Mammary epithelial cell (primary cell): ENCODE measurements around the gene LYST.

ENCODE experiments used
- CTCF ChIP-seq, 2 donors: IDR thresholded peaks in 1 of 2; conservative IDR thresholded peaks in 1 of 2; 2 replicates each; pipeline ENCODE4 v1.5.1; 2011 to 2012; ENCODE audit warnings: inconsistent platforms in 2 of 2, low read length in 2 of 2, mild to moderate bottlenecking in 2 of 2, control low read depth in 1 of 2, low read depth in 1 of 2; ENCODE audit not compliant: insufficient read depth in 1 of 2; ENCODE audit errors: extremely low read depth in 1 of 2
- EZH2 ChIP-seq: IDR thresholded peaks from 2 replicates; pipeline ENCODE4 v1.6.1; 2012; ENCODE audit warnings: low read length, inconsistent platforms, borderline replicate concordance

- TF ChIP-seq EZH2 = no peak
- no peak for TF ChIP-seq CTCF (conservative IDR thresholded peaks at IDR 0.05 in 1 of 2, IDR thresholded peaks at IDR 0.05 in 1 of 2; ENCODE audit: extremely low read depth in 1 of 2, insufficient read depth in 1 of 2, low read depth in 1 of 2, low read length in 2 of 2)
Measured at GRCh38 chr1:235913311-235913710, 46.6 kb upstream of the LYST start.
